Astrocyte of the cerebellum (primary cell): ENCODE results near the gene IFNA1.
"Not testable (repeated sequence)": the region's sequence is repeated elsewhere in the genome, so short reads cannot be mapped to it uniquely, and the experiment has no call there.

Experiments used
- DNase-seq: peaks from one replicate; pipeline ENCODE4 v3.0.0-alpha.2; 2011; ENCODE audit warnings: low read depth
- H3K4me3 ChIP-seq: 2 replicates; pipeline ENCODE4 v1.5.1; 2011; ENCODE audit warnings: mild to moderate bottlenecking, low read depth, low read length, moderate library complexity
- in situ Hi-C: cut with HindIII; loops from 2 replicates; pipeline ENCODE4 v1.10.0; 2017; ENCODE audit warnings: low sequenced_read_pairs
- TF ChIP-seq, protein P1 (sequence below): IDR thresholded peaks from 2 replicates; pipeline ENCODE4 v1.5.1; 2012; ENCODE audit warnings: low read length, low read depth, moderate library complexity, mild to moderate bottlenecking; ENCODE audit errors: missing control alignments

Gene IFNA1

DNA sequence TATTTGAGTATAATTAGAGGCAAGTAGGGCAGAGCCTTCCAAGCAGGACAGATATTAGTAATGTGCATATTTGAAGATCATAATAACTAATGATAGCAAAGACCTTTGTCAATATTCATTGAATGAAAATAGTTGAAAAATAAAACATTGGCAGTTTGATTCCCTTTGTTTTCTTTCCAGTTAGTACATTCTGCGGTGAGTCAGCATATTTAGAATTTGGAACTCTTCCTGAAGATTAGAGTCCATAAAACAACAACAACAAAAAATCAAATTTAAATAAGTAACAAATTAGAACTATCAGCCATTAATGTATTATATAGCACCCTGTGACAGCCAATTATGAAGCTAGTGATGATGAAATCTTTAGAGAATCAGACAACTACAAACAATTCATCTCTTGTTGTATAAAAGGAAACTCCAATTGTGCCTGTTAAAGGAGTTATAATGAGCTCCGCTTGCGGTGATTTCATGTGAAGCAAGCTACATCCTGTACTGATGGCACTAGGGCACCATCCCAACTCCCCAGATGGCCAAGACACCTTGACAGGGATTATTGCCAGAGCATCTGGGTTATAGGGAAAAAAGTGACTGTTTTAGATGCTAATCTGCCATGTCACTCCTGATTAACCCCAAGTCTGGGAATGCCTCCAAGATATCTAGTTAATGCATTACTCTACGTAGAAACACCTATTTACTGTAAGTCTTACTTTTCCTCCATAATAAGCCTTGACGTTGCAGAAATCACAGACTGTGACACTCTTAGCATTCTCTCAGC lies 24.6 kb upstream of the IFNA1 start:
- no peak overlapping the region for H3K4me3 ChIP-seq
- in situ Hi-C loops, result no loop called here
- peak; percentile 63 for DNase-seq
- TF ChIP-seq, protein P1, sequence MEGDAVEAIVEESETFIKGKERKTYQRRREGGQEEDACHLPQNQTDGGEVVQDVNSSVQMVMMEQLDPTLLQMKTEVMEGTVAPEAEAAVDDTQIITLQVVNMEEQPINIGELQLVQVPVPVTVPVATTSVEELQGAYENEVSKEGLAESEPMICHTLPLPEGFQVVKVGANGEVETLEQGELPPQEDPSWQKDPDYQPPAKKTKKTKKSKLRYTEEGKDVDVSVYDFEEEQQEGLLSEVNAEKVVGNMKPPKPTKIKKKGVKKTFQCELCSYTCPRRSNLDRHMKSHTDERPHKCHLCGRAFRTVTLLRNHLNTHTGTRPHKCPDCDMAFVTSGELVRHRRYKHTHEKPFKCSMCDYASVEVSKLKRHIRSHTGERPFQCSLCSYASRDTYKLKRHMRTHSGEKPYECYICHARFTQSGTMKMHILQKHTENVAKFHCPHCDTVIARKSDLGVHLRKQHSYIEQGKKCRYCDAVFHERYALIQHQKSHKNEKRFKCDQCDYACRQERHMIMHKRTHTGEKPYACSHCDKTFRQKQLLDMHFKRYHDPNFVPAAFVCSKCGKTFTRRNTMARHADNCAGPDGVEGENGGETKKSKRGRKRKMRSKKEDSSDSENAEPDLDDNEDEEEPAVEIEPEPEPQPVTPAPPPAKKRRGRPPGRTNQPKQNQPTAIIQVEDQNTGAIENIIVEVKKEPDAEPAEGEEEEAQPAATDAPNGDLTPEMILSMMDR, result no peak

DNA sequence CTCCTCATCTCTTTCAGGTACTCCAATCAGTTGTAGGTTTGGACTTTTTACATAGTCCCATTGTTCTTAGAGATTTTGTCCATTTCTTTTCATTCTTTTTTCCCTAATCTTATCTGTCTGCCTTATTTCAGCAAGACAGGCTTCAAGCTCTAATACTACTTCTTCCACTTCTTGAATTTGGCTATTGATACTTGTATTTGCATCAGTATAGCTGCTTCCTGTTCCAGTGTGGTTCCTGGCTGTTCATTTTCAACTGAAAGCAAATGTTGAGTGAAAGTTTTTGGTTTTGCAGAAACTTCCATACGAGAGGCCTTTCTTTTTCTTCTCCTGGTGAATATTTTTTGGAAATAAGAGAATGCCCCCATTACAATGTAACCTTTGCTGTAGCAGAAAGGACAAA lies 12.0 kb upstream of the IFNA1 start:
- TF ChIP-seq, protein P1, result no peak
- H3K4me3 ChIP-seq, result no peak overlapping the region
- DNase-seq, result no peak
- in situ Hi-C loops, result no loop called here

DNA sequence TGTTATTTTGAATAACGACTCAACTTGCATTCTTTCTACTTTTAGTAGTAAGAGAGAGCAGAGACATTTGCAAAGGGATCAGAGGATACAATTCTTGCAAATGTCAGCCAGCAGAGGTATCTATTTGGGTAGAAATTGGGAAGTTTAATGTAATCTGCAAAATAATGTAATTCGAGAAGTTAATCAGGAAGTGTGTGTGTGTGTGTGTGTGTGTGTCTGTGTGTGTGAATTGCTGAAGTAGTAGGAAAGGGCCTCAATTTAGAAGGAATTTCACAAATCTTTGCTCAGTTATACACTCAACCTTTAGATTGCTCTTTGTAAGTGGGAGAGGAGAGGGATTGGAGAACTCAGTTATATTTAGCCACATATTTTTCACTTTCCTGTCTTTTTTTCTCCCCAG lies 11.0 kb upstream of the IFNA1 start:
- no peak for DNase-seq
- H3K4me3 ChIP-seq, result no peak overlapping the region
- TF ChIP-seq, protein P1, result no peak
- in situ Hi-C loops, result no loop called here

DNA sequence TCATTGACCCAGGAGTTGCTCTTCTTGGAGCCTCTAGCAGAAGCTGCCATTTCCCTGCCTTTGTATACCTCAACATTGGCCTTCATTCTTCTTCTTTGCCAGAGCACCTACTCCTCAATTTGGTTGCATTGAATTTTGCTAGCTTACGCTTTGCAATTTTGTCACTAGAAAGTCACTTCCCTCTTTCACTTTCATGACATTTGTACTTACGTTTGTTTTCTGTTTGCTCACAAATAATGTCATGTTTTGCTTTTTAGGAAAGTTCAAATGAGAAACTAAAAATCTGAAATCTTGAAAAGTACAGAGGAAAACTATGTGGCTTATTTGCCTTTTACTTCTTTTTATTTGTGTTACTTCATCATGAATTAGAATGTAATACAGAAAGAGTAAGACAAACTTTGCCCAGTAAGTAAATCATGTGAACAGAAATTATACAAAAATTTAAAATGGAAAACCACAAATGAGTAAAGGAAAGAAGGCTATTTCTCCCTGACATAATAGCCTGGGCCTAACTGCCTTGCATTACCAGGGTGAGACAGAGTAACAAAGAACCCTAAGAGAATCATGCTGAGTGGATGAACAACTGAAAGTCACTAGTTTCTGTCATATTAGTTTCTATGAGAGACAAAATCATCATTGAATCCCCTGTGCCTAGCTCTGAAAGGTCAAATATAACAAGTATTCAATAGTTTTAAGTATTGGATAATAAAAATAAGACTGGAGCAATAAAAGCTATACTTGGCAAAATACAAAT lies 7.4 kb upstream of the IFNA1 start:
- TF ChIP-seq, protein P1, result no peak
- in situ Hi-C loops, result no loop called here
- no peak overlapping the region for H3K4me3 ChIP-seq
- no peak for DNase-seq

DNA sequence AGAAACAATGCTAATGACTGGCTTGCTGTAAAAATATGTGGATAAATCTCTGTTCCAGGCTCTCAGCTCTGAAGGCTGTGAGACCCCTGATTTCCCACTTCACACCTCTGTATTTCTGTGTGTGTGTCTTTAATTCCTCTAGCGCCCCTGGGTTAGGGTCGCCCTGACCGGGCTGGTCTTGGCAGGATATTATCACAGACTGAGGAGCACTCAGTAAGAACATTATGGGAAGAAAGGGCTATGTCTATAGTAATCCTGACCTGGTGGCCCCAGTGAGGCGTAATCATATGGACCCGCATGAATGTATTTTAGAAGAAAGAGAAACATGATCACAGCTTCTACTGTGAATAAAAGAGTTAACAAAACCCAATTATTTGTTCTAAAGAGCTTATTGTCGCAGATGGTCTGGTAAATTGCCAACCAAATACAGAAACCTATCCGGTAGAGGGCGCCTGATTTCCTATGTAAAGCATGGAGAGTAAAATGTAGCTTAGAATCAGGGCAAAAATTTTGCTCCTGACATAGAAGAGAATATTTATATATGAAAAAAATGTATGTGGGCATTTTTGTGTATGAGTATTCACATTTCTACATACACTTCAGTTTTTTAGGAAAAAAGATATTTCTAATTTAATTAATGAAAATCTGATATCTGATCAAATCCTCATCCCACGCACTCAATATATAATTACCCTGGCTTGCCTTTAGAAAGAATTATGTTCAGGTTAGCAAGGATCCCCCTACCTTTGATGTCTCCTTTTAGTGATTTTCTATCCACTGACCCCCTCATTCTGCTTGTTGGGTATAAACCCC lies 5.8 kb upstream of the IFNA1 start:
- in situ Hi-C loops, result no loop called here
- peak; percentile 69 for DNase-seq
- H3K4me3 ChIP-seq, result no peak overlapping the region
- TF ChIP-seq, protein P1, result peak; percentile 63

DNA sequence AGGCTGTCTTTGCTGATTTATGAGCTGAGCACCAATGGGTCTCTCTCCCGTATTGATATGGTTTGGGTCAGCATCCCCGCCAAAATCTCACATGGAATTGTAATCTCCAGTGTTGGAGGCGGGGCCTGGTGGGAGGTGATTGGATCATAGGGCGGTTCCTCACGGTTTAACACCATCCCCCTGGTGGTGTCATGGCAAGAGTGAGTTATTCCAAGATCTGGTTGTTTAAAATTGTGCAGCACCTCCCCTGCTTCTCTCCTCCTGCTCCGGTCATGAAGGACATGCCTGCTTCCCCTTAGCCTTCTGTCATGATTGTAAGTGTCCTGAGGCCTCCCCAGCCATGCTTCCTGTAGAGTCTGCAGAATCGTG lies 5.2 kb upstream of the IFNA1 start:
- DNase-seq, in situ Hi-C loops, H3K4me3 ChIP-seq: not testable (repeated sequence)
